H9 (cell line): ENCODE data around the gene L3MBTL4. TPM values are rescaled to one million over a fixed set of nuclear protein-coding genes. Genes with fewer than 3 reads are reported as not detected.

Experiments used
- DNase-seq: peaks from one replicate; pipeline ENCODE4 v3.0.0-alpha.2; 2017
- H2AFZ ChIP-seq: one replicate; pipeline ENCODE4 v1.6.1; 2013; ENCODE audit warnings: mild to moderate bottlenecking, low read length, control low read depth, moderate library complexity
- H2AK5ac ChIP-seq: 2 replicates; pipeline ENCODE4 v1.6.1; 2013; ENCODE audit warnings: low read length, control low read depth, mixed read lengths; ENCODE audit not compliant: insufficient read length
- H2BK120ac ChIP-seq: one replicate; pipeline ENCODE4 v1.6.1; 2013; ENCODE audit warnings: low read depth, mild to moderate bottlenecking, low read length, control low read depth, inconsistent platforms; ENCODE audit not compliant: poor library complexity, severe bottlenecking
- H2BK12ac ChIP-seq: 2 replicates; pipeline ENCODE4 v1.6.1; 2013; ENCODE audit warnings: low read length, control low read depth, mixed read lengths, low read depth; ENCODE audit not compliant: insufficient read length
- H2BK15ac ChIP-seq: 2 replicates; pipeline ENCODE4 v1.6.1; 2013; ENCODE audit warnings: low read depth, low read length, control low read depth
- H2BK20ac ChIP-seq: one replicate; pipeline ENCODE4 v1.6.1; 2013; ENCODE audit warnings: low read depth, mild to moderate bottlenecking, low read length, control low read depth, inconsistent platforms; ENCODE audit not compliant: poor library complexity, severe bottlenecking
- H2BK5ac ChIP-seq: 2 replicates; pipeline ENCODE4 v1.6.1; 2013; ENCODE audit warnings: low read length, control low read depth, mixed read lengths; ENCODE audit not compliant: insufficient read length
- H3K14ac ChIP-seq: 2 replicates; pipeline ENCODE4 v1.6.1; 2013; ENCODE audit warnings: low read length, control low read depth; ENCODE audit not compliant: insufficient read depth
- H3K18ac ChIP-seq: 2 replicates; pipeline ENCODE4 v1.6.1; 2013; ENCODE audit warnings: low read depth, mild to moderate bottlenecking, mixed read lengths, low read length, control low read depth; ENCODE audit not compliant: insufficient read length
- H3K23ac ChIP-seq: 2 replicates; pipeline ENCODE4 v1.6.1; 2013; ENCODE audit warnings: low read length, control low read depth, mixed read lengths, low read depth; ENCODE audit not compliant: insufficient read length
- H3K23me2 ChIP-seq: 2 replicates; pipeline ENCODE4 v1.6.1; 2013; ENCODE audit warnings: low read depth, mild to moderate bottlenecking, mixed read lengths, low read length, control low read depth; ENCODE audit not compliant: insufficient read length, poor library complexity, severe bottlenecking
- H3K27ac ChIP-seq: 2 replicates; pipeline ENCODE4 v1.5.1; 2013; ENCODE audit warnings: low read length, control low read depth, mixed read lengths, low read depth; ENCODE audit not compliant: insufficient read length
- H3K27me3 ChIP-seq: 2 replicates; pipeline ENCODE4 v1.6.1; 2013; ENCODE audit warnings: low read length, control low read depth, inconsistent platforms; ENCODE audit not compliant: insufficient read depth
- H3K4ac ChIP-seq: 2 replicates; pipeline ENCODE4 v1.6.1; 2013; ENCODE audit warnings: low read depth, mild to moderate bottlenecking, control low read depth, inconsistent platforms, low read length, moderate library complexity
- H3K4me1 ChIP-seq: 2 replicates; pipeline ENCODE4 v1.6.1; 2013; ENCODE audit warnings: low read length, control low read depth, inconsistent platforms; ENCODE audit not compliant: insufficient read depth
- H3K4me2 ChIP-seq: 2 replicates; pipeline ENCODE4 v1.6.1; 2013; ENCODE audit warnings: low read length, control low read depth, mixed read lengths; ENCODE audit not compliant: insufficient read length, insufficient read depth
- H3K56ac ChIP-seq: 2 replicates; pipeline ENCODE4 v1.6.1; 2013; ENCODE audit warnings: low read depth, mild to moderate bottlenecking, mixed read lengths, low read length, control low read depth; ENCODE audit not compliant: insufficient read length
- H3K79me1 ChIP-seq: 2 replicates; pipeline ENCODE4 v1.6.1; 2013; ENCODE audit warnings: low read depth, mild to moderate bottlenecking, moderate library complexity, low read length, control low read depth, inconsistent platforms; ENCODE audit not compliant: insufficient read depth, poor library complexity, severe bottlenecking
- H3K79me2 ChIP-seq: 2 replicates; pipeline ENCODE4 v1.6.1; 2013; ENCODE audit warnings: low read length, control low read depth, inconsistent platforms; ENCODE audit not compliant: insufficient read depth
- H3K9ac ChIP-seq: 2 replicates; pipeline ENCODE4 v1.6.1; 2013; ENCODE audit warnings: low read length, control low read depth, mixed read lengths; ENCODE audit not compliant: insufficient read length; ENCODE audit errors: extremely low read depth
- H3K9me3 ChIP-seq: one replicate; pipeline ENCODE4 v1.6.1; 2013; ENCODE audit warnings: low read depth, low read length, inconsistent platforms; ENCODE audit not compliant: control insufficient read depth
- H3T11ph ChIP-seq: one replicate; pipeline ENCODE4 v1.6.1; 2013; ENCODE audit warnings: mild to moderate bottlenecking, low read length, control low read depth, inconsistent platforms
- H4K20me1 ChIP-seq: one replicate; pipeline ENCODE4 v1.6.1; 2013; ENCODE audit not compliant: control insufficient read depth, insufficient read length, insufficient read depth
- H4K5ac ChIP-seq: 2 replicates; pipeline ENCODE4 v1.6.1; 2013; ENCODE audit warnings: low read depth, mild to moderate bottlenecking, mixed read lengths, low read length, control low read depth; ENCODE audit not compliant: insufficient read length
- H4K8ac ChIP-seq: replicated peaks from 2 replicates; pipeline ENCODE4 v1.6.1; 2013; ENCODE audit warnings: low read length, control low read depth, mixed read lengths, low read depth; ENCODE audit not compliant: insufficient read length
- H4K91ac ChIP-seq: 2 replicates; pipeline ENCODE4 v1.6.1; 2013; ENCODE audit warnings: low read depth, mild to moderate bottlenecking, moderate library complexity, mixed read lengths, low read length, control low read depth; ENCODE audit not compliant: insufficient read length
- H3K27ac Mint-ChIP-seq, 3 experiments: 2 replicates in 2 of 3; 3 replicates in 1 of 3; pipeline ENCODE4 v1.8.0; 2020 to 2021; ENCODE audit warnings: mixed read lengths in 3 of 3, mild to moderate bottlenecking in 1 of 3, moderate library complexity in 1 of 3
- H3K27me3 Mint-ChIP-seq: 2 replicates; pipeline ENCODE4 v1.8.0; 2021; ENCODE audit warnings: low read depth, mild to moderate bottlenecking, moderate library complexity, mixed read lengths
- H3K36me3 Mint-ChIP-seq, 3 experiments: 2 replicates in 2 of 3; 3 replicates in 1 of 3; pipeline ENCODE4 v1.8.0; 2020 to 2021; ENCODE audit warnings: low read depth in 3 of 3, mixed read lengths in 3 of 3; ENCODE audit not compliant: insufficient read depth in 1 of 3
- H3K4me1 Mint-ChIP-seq, 2 experiments: 2 replicates each; pipeline ENCODE4 v1.8.0; 2020; ENCODE audit warnings: mixed read lengths in 2 of 2
- H3K4me3 Mint-ChIP-seq, 2 experiments: 2 replicates in 1 of 2; 3 replicates in 1 of 2; pipeline ENCODE4 v1.8.0; 2020 to 2021; ENCODE audit warnings: mild to moderate bottlenecking in 2 of 2, mixed read lengths in 2 of 2, moderate library complexity in 1 of 2
- H3K9me3 Mint-ChIP-seq, 2 experiments: 2 replicates in 1 of 2; 3 replicates in 1 of 2; pipeline ENCODE4 v1.8.0; 2020; ENCODE audit warnings: mild to moderate bottlenecking in 2 of 2, mixed read lengths in 2 of 2, moderate library complexity in 1 of 2
- WGBS: extraction: QIAGEN DNeasy Blood & Tissue Kit; methylation state at CpG from one replicate; pipeline ENCODE4 v1.1.7; 2013; ENCODE audit warnings: missing lambda C conversion rate, low lambda C conversion rate, mixed read lengths; ENCODE audit not compliant: insufficient read length; ENCODE audit errors: extremely low coverage; 5-methylcytosine and 5-hydroxymethylcytosine counted together
- total RNA-seq: library from RNA; stranded (reverse); gene quantifications from 2 replicates; pipeline ENCODE4 v1.2.1, GENCODE V29; 2021
- TF ChIP-seq, protein P1 (sequence below): fragments of 200-600 bp; sonication (generic); conservative IDR thresholded peaks from 3 replicates; pipeline ENCODE4 v1.8.0; 2021; ENCODE audit warnings: antibody characterized with exemption, mild to moderate bottlenecking

L3MBTL4 gene
- total RNA-seq, 1 experiment from 2014 or later, result 1.9 TPM

DNA sequence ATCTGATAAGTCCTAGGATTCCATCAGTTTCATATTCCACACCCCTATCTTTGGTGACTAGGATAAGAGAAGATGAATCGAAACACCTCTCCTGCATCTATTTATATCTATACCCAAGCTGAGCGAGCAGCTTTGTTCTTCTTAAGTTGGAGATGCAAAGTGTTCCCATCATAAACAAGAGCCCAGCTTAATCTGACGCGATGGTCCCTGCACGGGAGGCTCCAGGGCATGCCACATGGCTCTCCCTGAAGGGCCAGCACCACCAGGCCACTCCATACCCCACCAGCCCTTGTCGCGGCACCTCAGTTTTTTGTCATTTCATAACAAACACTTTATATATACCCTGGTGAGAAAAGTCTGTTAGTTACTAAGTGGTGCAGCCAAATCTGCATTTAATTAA lies 255.3 kb downstream of the L3MBTL4 start:
- WGBS, result no CpG with 5 or more reads among the region's 7 CpGs
- Histone ChIP-seq H3K56ac (no peak overlapping the region), H3K79me2 (no peaks in the 10 kb centered on the region), H3K4me2 (no peak overlapping the region), H3K14ac (no peak overlapping the region), H3K27ac (no peak overlapping the region), H2AK5ac (no peak overlapping the region), H3T11ph (no peak overlapping the region), H3K4ac (no peak overlapping the region), H4K91ac (no peak overlapping the region), H3K79me1 (no peaks in the 10 kb centered on the region), H3K4me1 (no peaks in the 10 kb centered on the region), H3K9me3 (peaks cover 5% of the 10 kb centered on the region), H2BK20ac (no peak overlapping the region), H3K23ac (no peak overlapping the region), H2BK15ac (no peak overlapping the region), H3K18ac (no peak overlapping the region), H2BK12ac (no peak overlapping the region), H3K23me2 (no peaks in the 10 kb centered on the region), H2BK5ac (no peak overlapping the region), H4K20me1 (no peaks in the 10 kb centered on the region), H2BK120ac (no peak overlapping the region), H4K5ac (no peak overlapping the region), H3K27me3 (no peaks in the 10 kb centered on the region), H2AFZ (no peak overlapping the region), H4K8ac (no peak overlapping the region), H3K9ac (no peak overlapping the region)
- Mint-ChIP-seq H3K9me3 (peaks cover 21 to 23% of the 10 kb centered on the region in 2 experiments), H3K36me3 (peaks cover 9 to 21% (median 18%) of the 10 kb centered on the region in 3 experiments), H3K4me1 (peaks cover 0 to 3% of the 10 kb centered on the region in 2 experiments; a peak in 1 of 4 replicates), H3K4me3 (no peak overlapping the region), H3K27me3 (no peaks in the 10 kb centered on the region), H3K27ac (no peak overlapping the region; a peak in 1 of 7 replicates)
- no peak for DNase-seq
- TF ChIP-seq, protein P1, sequence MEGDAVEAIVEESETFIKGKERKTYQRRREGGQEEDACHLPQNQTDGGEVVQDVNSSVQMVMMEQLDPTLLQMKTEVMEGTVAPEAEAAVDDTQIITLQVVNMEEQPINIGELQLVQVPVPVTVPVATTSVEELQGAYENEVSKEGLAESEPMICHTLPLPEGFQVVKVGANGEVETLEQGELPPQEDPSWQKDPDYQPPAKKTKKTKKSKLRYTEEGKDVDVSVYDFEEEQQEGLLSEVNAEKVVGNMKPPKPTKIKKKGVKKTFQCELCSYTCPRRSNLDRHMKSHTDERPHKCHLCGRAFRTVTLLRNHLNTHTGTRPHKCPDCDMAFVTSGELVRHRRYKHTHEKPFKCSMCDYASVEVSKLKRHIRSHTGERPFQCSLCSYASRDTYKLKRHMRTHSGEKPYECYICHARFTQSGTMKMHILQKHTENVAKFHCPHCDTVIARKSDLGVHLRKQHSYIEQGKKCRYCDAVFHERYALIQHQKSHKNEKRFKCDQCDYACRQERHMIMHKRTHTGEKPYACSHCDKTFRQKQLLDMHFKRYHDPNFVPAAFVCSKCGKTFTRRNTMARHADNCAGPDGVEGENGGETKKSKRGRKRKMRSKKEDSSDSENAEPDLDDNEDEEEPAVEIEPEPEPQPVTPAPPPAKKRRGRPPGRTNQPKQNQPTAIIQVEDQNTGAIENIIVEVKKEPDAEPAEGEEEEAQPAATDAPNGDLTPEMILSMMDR, result no peak
